ENCODE measurements around the gene HNRNPA0. TPM values are rescaled to one million over a fixed set of nuclear protein-coding genes. Genes with fewer than 3 reads are reported as not detected.
A peak's percentile ranks its signal among the peaks of the same experiment; 100 is the strongest.
"Not testable (repeated sequence)": the region's sequence is repeated elsewhere in the genome, so short reads cannot be mapped to it uniquely, and the experiment has no call there.

The HNRNPA0 gene
- total RNA-seq, 2 experiments from 2014 or later: 29.2 to 29.6 TPM

- intact Hi-C loops (cut with micrococcal nuclease): loop anchor here (2.0 kb wide), 1 partner anchor 354 kb away; no protein-coding TSS in a partner anchor
- Mint-ChIP-seq H3K36me3 (no peaks in the 10 kb centered on the region), H3K4me1 (ENCODE audit: low read depth) (no peaks in the 10 kb centered on the region), H3K27ac (no peak overlapping the region), H3K27me3 (peaks cover 1% of the 10 kb centered on the region), H3K4me3 (no peak overlapping the region), H3K9me3 (no peaks in the 10 kb centered on the region)
- ChIA-PET CTCF (interaction anchor here (0.6 to 4.5 kb wide), 49 partner anchors 9 to 365 kb away, joined by 3 to 66 read pairs (median 5); partner anchors contain the start of gene PKD2L2), POLR2A (no interaction called here)
- DNase-seq: no peak
These were observed 24.8 kb upstream of the HNRNPA0 start for GRCh38 chr5:137778772-137779564.

- H3K27me3 Mint-ChIP-seq; H3K4me1 Mint-ChIP-seq (ENCODE audit: low read depth); H3K27ac Mint-ChIP-seq; intact Hi-C loops (cut with micrococcal nuclease); H3K4me3 Mint-ChIP-seq; DNase-seq; CTCF ChIA-PET; POLR2A ChIA-PET: not testable (repeated sequence)
- Mint-ChIP-seq H3K36me3 (peaks cover 12% of the 10 kb centered on the region), H3K9me3 (peaks cover 19% of the 10 kb centered on the region)
These were observed 13.8 kb upstream of the HNRNPA0 start for GRCh38 chr5:137767937-137768336.

- Mint-ChIP-seq H3K27me3 (peaks cover 6% of the 10 kb centered on the region), H3K9me3 (no peaks in the 10 kb centered on the region), H3K4me1 (ENCODE audit: low read depth) (peaks cover 6% of the 10 kb centered on the region), H3K4me3 (no peak overlapping the region), H3K27ac (no peak overlapping the region), H3K36me3 (no peaks in the 10 kb centered on the region)
- CTCF ChIA-PET: interaction anchor here (2.6 kb wide), 1 partner anchor 17 kb away, joined by 13 read pairs; no protein-coding TSS in a partner anchor
- no peak for DNase-seq
- intact Hi-C loops (cut with micrococcal nuclease): no loop called here
- POLR2A ChIA-PET: no interaction called here
These were observed 7.4 kb upstream of the HNRNPA0 start for GRCh38 chr5:137761566-137761965.

- CTCF ChIA-PET: interaction anchor here (0.9 to 2.6 kb wide), 6 partner anchors 9 to 116 kb away, joined by 3 to 13 read pairs (median 3); no protein-coding TSS in a partner anchor
- Mint-ChIP-seq H3K4me1 (ENCODE audit: low read depth) (peaks cover 6% of the 10 kb centered on the region), H3K4me3 (no peak overlapping the region), H3K36me3 (no peaks in the 10 kb centered on the region), H3K9me3 (no peaks in the 10 kb centered on the region), H3K27ac (no peak overlapping the region), H3K27me3 (peaks cover 6% of the 10 kb centered on the region)
- intact Hi-C loops (cut with micrococcal nuclease): no loop called here
- DNase-seq: no peak
- POLR2A ChIA-PET: no interaction called here
These were observed 6.8 kb upstream of the HNRNPA0 start for GRCh38 chr5:137760719-137761516.

GRCh38 chr5:137760294-137760693, 6.1 kb upstream of the HNRNPA0 start:
- Mint-ChIP-seq H3K4me3 (no peak overlapping the region), H3K4me1 (ENCODE audit: low read depth) (peaks cover 6% of the 10 kb centered on the region)
- intact Hi-C loops (cut with micrococcal nuclease): no loop called here

GRCh38 chr5:137758715-137759306, 4.6 kb upstream of the HNRNPA0 start:
- ChIA-PET CTCF (interaction anchor here (1.8 kb wide), 1 partner anchor 99 kb away, joined by 8 read pairs; no protein-coding TSS in a partner anchor), POLR2A (no interaction called here)
- Mint-ChIP-seq H3K4me1 (ENCODE audit: low read depth) (peaks cover 10% of the 10 kb centered on the region), H3K9me3 (no peaks in the 10 kb centered on the region), H3K36me3 (peaks cover 5% of the 10 kb centered on the region), H3K4me3 (no peak overlapping the region), H3K27ac (no peak overlapping the region), H3K27me3 (peaks cover 6% of the 10 kb centered on the region)
- intact Hi-C loops (cut with micrococcal nuclease): loop anchor here (10.0 kb wide), 2 partner anchors 176 to 376 kb away; partner anchors contain the start of gene NME5
- peak; percentile 30 for DNase-seq

More at GRCh38 chr5:137760294-137760693, 6.1 kb upstream of the HNRNPA0 start:
- no peak for DNase-seq
- Mint-ChIP-seq H3K27ac (no peak overlapping the region), H3K36me3 (no peaks in the 10 kb centered on the region), H3K27me3 (peaks cover 6% of the 10 kb centered on the region), H3K9me3 (no peaks in the 10 kb centered on the region)
- CTCF ChIA-PET: interaction anchor here (0.9 to 2.6 kb wide), 6 partner anchors 9 to 117 kb away, joined by 3 to 13 read pairs (median 3); no protein-coding TSS in a partner anchor
- POLR2A ChIA-PET: no interaction called here

GRCh38 chr5:137758121-137758520, 4.0 kb upstream of the HNRNPA0 start:
- CTCF ChIA-PET: interaction anchor here (5.8 kb wide), 1 partner anchor 98 kb away, joined by 22 read pairs; no protein-coding TSS in a partner anchor
- intact Hi-C loops (cut with micrococcal nuclease): loop anchor here (10.0 kb wide), 2 partner anchors 177 to 377 kb away; partner anchors contain the start of gene NME5
- no peak for DNase-seq
- Mint-ChIP-seq H3K27ac (no peak overlapping the region), H3K36me3 (peaks cover 12% of the 10 kb centered on the region), H3K4me1 (ENCODE audit: low read depth) (peaks cover 10% of the 10 kb centered on the region), H3K27me3 (peaks cover 6% of the 10 kb centered on the region), H3K4me3 (no peak overlapping the region), H3K9me3 (no peaks in the 10 kb centered on the region)
- POLR2A ChIA-PET: no interaction called here

GRCh38 chr5:137757634-137758033, 3.5 kb upstream of the HNRNPA0 start:
- ChIA-PET POLR2A (no interaction called here), CTCF (interaction anchor here (5.8 kb wide), 1 partner anchor 98 kb away, joined by 22 read pairs; no protein-coding TSS in a partner anchor)
- peaks cover 5% of the 10 kb centered on the region for H3K27me3 Mint-ChIP-seq
- H3K27ac Mint-ChIP-seq: no peak overlapping the region
- peaks cover 17% of the 10 kb centered on the region for H3K36me3 Mint-ChIP-seq
- intact Hi-C loops (cut with micrococcal nuclease): loop anchor here (10.0 kb wide), 2 partner anchors 177 to 377 kb away; partner anchors contain the start of gene NME5
- H3K4me1 Mint-ChIP-seq (ENCODE audit: low read depth): peaks cover 10% of the 10 kb centered on the region
- H3K9me3 Mint-ChIP-seq: no peaks in the 10 kb centered on the region
- DNase-seq: no peak
- H3K4me3 Mint-ChIP-seq: no peak overlapping the region

- Mint-ChIP-seq H3K4me3 (peak overlapping the region; percentile 93), H3K4me1 (ENCODE audit: low read depth) (peaks cover 28% of the 10 kb centered on the region), H3K36me3 (peaks cover 39% of the 10 kb centered on the region), H3K9me3 (no peaks in the 10 kb centered on the region), H3K27me3 (peaks cover 3% of the 10 kb centered on the region), H3K27ac (peak overlapping the region; percentile 100)
- POLR2A ChIA-PET: interaction anchor here (1.0 to 2.4 kb wide), 5 partner anchors 12 to 458 kb away, joined by 3 to 10 read pairs (median 7); partner anchors contain the start of genes CDC23, KLHL3 and PKD2L2
- CTCF ChIA-PET: interaction anchor here (1.0 to 5.8 kb wide), 3 partner anchors 24 to 597 kb away, joined by 3 to 22 read pairs (median 4); partner anchors contain the start of gene KDM3B
- intact Hi-C loops (cut with micrococcal nuclease): loop anchor here (1.0 to 10.0 kb wide), 10 partner anchors 18 to 822 kb away; partner anchors contain the start of genes ETF1, FAM13B, FAM53C and HSPA9
- DNase-seq: no peak
These were observed 999 bp upstream of the HNRNPA0 start for GRCh38 chr5:137754961-137755762.

- intact Hi-C loops (cut with micrococcal nuclease): loop anchor here (1.0 to 10.0 kb wide), 10 partner anchors 16 to 824 kb away; partner anchors contain the start of genes ETF1, FAM13B, FAM53C and HSPA9
- Mint-ChIP-seq H3K4me3 (peak overlapping the region; percentile 93), H3K4me1 (ENCODE audit: low read depth) (peaks cover 30% of the 10 kb centered on the region), H3K27ac (peak overlapping the region; percentile 100), H3K36me3 (peaks cover 40% of the 10 kb centered on the region), H3K9me3 (no peaks in the 10 kb centered on the region), H3K27me3 (no peaks in the 10 kb centered on the region)
- ChIA-PET POLR2A (interaction anchor here (0.9 to 2.4 kb wide), 9 partner anchors 11 to 460 kb away, joined by 3 to 10 read pairs (median 4); partner anchors contain the start of genes CDC23, KLHL3 and PKD2L2), CTCF (interaction anchor here (1.0 to 5.8 kb wide), 6 partner anchors 11 to 124 kb away, joined by 3 to 22 read pairs (median 5); partner anchors contain the start of gene KLHL3)
- DNase-seq: no peak
These were observed 424 bp downstream of the HNRNPA0 start for GRCh38 chr5:137753691-137754187.

Data from activated CD4-positive, alpha-beta memory T cell treated with anti-CD3 and anti-CD28 coated beads for 36 hours (primary cell).